ENCODE measurements around the gene TTLL8.

The TTLL8 gene

DNA sequence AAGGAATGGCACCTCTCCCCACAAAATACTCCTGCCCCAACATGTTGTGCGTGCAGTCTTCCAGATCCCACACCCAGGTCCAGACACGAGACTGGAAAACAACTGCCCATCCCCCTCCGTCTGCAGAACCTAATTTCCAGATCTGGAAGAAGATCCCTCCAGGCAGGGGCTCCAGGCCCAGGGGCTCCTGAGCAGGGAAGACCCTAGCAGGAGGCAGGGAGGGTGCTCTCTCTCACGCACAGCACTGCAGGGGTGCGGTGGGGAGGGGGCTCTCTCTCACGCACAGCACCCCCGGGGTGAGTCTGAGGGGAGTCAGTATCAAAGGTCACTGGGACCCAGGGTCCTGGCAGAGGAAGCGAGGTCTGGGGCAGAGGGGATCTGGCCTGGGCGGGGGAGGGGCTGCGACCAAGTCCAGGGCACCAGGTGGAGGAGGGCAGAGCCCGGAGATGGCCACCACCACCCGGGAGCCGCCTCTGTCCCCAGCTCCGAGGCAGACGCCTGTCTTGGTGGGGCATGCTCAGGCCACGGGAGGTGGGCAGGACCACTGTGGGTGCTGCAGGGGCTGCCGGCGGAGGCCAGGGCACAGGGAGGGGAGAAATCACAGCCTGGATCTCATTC is 25.5 kb upstream of the TTLL8 start:
- H3K4me3 ChIP-seq (ENCODE audit: low read depth, low read length) = no peak overlapping the region

DNA sequence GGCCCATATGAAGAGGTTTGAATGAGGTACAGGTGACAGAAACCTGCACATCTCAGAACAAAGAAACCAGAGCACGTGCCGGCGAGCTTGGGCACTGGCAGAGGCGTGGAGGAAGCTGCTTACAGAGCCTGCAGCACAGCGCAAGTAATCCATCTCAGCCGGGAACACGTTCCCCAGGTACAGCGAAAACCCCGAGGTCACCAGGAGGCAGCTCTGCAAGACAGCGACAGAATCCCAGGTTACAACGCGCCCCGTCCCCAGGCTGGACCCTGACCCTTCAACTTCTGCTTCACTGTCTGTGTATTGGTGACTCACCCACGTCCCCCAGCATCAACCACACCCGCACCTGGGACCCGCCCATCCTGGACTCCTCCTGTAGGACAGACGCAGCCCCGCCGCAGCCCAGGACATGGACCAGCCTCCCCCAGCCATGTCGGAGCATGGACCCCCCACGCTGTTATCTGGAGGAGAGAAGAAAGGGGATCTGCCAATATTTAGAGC is 24.9 kb upstream of the TTLL8 start:
- no peak overlapping the region for H3K4me3 ChIP-seq (ENCODE audit: low read depth, low read length)

DNA sequence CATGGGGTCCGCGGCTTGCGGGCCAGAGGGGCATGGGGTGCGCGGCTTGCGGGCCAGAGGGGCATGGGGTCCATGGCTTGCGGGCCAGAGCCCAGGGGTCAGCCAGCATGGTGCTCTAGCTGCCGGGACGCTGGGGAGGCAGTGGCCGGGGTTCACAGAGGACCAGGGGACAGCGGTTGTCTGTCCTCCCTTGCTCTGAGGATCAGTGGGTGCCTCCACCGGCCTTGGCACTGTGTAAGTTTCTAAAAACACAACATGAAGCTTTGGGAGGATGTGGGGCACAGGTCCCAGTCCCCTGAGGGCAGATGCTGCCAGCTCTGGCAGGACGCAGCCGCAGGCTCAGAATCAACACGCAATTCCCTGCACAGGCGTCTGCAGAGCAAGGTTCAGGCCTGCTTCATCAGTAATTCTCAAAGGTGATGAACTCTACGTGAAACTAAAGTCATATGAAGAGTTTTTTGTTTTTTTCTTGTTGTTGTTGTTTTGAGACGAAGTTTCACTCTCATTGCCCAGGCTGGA is 24.2 kb upstream of the TTLL8 start:
- H3K4me3 ChIP-seq (ENCODE audit: low read depth, low read length) = no peak overlapping the region

DNA sequence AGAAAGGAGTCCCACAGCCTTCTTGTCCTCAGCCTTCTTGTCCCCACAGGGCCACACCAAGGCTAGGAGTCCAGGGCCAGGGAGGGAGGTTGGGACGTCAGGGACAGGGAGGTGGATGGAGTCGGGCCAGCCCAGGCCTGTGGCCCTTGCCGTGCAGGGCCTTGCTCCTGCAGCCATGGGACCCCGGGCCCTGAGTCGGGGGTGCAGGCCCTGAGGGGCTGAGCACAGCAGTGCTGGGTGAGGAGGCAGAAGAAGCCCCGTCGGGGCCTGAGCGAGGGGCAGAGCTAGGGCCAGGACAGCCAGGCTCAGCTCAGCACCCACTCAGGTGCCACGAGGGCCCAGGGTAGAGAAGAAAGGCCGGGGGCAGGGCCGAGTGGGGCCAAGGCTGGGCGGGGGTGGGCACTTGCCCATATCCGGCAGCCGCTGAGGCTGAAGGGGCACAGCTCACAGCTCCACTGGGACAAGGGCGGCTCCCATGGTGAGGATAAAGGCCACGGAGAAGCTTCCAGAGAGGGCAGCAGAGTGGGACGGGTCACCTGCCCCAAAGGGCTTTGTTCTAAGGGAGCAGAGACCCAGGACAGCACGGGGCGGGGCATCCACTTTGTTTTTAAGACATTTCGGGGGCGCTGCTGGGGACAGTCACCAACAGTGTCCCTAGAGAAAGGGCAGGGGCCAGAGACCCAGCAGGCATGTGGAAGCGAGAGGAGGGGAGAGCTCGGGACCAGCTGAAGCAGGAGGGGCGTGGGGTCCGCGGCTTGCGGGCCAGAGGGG is 23.5 kb upstream of the TTLL8 start:
- no peak overlapping the region for H3K4me3 ChIP-seq (ENCODE audit: low read depth, low read length)

DNA sequence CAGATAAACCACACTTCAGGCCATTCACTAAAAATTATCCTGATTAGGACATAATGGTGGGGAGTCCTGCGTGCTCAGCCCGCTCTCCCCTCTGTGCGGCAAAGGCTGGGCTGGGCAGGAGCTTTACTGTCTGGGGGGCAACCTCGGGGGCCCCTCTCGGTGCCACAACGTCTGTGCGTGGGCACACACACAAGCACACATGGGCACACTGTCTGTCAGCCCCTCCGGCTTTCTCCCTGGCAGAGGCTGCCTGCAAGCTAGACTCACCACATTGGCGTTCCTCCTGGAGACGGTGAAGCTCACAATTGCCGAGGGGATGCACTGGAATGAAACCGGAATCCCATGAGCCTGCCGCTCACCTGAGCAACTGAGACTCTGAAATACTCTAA is 22.0 kb upstream of the TTLL8 start:
- H3K4me3 ChIP-seq (ENCODE audit: low read depth, low read length) = no peak overlapping the region

DNA sequence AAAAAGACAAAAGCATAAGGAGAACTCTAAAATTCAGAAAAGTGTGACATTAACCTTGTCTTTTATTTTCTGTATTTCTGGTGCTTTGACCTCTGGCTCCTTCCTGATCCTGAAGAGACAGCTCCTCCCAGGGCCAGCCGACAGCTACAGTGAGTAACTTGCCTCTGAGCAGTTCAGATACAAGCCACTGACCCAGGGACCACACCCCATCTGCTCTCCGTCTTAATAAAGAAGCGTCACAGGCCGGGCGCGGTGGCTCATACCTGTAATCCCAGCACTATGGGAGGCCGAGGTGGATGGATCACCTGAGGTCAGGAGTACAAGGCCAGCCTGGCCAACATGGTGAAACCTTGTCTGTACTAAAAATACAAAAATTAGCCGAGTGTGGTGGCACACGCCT is 20.7 kb upstream of the TTLL8 start:
- no peak overlapping the region for H3K4me3 ChIP-seq (ENCODE audit: low read depth, low read length)

DNA sequence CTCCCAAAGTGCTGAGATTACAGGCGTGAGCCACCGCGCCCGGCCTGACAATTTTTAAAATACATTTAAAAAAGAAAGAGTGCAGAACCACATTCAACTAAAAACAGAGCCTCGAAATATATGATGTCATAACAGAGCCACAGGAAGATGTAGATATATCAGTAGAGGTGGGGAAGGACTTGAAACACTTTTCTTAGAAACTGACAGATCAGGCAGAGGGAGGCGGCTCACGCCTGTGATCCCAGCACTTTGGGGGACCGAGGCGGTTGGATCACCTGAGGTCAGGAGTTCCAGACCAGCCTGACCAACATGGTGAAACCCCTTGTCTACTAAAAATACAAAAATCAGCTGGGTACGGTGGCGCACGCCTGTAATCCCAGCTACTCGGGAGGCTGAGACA is 20.1 kb upstream of the TTLL8 start:
- H3K4me3 ChIP-seq (ENCODE audit: low read depth, low read length) = no peak overlapping the region

DNA sequence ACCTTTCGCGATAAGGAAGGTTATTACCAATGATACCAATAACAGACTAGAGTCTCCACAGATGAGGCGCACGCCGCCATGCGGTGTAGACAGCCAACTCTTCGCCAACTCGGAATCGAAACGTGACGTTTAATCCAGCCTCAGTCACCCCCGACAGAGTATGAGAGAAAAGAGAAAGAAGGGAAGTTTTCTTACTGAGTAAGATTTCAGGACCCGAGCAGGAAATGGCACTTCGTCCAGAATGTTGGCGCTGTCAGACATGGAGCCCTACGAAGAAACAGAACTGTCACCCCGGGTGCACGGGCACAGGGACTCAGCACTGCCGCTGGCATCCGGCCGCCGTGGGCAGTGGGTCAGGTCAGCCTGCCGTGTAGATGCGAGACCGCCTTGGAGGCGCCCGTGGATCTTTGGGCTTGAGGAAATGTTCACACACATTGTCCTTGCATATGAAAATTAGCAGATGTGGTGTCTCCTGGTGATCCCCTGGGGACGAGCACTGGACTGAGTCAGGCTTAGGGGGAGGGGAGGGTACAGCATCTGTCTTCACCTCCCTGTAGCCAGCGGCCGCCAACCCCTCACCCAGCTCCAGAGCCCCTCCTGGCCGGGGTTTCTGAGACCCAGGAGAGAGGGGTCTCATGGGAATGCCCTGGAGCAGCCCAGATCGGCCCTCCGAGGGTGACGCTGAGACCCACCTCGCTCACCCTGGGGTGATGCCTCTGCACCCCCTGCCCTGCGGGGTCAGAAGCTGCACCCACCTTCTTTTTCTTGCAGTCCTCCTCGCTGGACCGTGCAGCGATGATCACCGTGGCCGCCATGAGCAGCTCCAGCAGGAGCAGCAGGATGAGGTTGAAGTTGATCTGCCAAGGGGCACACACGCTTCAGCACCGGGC is 18.8 kb upstream of the TTLL8 start:
- H3K4me3 ChIP-seq (ENCODE audit: low read depth, low read length) = no peak overlapping the region

DNA sequence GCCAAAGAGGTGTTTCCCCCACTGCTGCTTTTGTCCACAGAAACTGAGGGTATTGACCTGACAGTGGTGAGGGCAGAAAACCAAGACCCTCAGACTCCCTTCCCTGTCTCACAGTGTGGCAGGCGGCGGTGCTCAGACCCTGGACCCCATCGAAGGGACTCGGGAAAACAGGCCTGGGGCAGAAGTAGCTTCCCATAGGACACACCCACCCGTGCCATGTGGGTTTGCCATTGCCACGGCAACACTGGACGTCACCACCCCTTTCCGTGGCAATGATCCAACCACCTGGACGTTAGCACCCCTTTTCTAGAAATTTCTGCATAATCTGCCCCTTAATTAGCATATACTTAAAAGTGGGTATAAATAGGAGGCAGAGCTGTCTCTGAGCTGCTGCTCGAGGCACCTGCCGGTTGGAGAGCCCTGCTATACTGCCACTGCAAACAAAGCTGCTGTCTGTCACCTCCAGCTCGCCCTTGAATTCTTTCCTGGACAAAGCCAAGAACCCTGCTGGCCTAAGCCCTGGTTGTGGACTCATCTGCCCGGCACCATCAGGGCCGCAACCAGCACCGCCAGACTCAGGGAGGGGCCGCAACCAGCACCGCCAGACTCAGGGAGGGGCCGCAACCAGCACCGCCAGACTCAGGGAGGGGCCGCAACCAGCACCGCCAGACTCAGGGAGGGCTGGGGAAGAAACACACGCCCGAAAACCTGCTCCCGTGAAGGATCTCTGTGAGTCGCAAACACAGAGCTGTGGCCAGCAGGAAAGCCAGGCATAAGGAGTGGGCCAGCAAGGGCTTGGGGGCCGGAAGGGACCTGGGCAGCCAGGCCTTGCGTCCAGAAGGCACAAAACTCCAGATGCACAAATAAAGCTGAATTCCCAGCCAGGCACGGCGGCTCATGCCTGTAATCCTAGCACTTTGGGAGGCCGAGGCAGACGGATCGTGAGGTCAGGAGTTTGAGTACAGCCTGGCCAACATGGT is 16.7 kb upstream of the TTLL8 start:
- H3K4me3 ChIP-seq (ENCODE audit: low read depth, low read length) = no peak overlapping the region

DNA sequence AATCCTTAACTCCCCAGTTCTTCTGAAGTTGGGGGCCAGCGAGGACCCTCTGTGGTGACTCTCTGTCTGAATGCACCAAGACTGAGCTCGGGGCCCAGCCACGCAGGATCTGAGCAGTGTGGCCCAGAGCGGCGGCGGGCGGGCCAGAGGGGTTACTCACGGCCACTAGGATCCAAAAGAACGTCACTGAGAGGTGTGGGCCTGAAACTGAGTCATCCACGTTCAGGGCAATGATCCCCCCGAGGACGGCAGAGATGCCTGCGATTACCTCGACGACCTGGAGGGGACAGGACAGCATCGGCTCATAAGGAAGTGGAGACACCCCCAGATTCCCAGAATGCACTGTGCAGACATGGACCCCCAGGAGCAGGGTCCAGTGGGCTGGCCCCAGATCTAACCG is 16.0 kb upstream of the TTLL8 start:
- no peak overlapping the region for H3K4me3 ChIP-seq (ENCODE audit: low read depth, low read length)

DNA sequence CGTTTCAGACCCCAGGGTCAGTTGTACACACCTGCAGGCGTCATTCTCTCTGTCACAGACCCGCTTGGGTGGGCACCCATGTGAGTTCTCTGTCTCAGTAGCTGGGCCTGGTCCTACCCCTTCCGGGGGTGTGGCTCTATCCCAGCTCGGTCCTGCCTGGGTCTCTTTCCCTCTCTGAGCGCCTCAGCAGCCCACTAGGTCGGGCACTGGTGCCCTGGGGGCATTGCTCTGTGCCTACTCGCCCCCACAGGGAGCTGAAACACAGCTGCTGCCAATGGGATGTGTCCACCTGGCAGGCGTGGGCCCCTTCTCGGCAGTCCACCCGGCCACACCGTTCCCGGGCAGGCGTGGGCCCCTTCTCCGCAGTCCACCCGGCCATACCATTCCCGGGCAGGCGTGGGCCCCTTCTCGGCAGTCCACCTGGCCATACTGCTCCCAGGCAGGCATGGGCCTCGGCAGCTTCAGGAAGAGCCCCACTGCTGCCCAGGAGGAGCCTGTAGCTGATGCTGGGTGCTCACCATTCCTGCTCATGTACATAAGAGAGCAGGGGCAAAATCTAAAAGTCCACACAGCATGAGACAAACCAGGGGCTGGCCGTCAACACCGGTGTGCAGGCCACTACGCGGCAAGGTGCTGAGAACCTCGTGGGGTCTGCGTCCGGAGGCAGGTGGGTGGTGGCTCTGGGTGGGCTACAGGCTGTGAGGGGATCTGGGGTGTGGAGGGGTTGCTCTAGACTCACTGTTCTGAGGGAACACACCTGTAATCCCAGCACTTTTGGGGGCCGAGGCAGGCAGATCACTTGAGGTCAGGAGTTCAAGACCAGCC is 14.8 kb upstream of the TTLL8 start:
- no peak overlapping the region for H3K4me3 ChIP-seq (ENCODE audit: low read depth, low read length)

DNA sequence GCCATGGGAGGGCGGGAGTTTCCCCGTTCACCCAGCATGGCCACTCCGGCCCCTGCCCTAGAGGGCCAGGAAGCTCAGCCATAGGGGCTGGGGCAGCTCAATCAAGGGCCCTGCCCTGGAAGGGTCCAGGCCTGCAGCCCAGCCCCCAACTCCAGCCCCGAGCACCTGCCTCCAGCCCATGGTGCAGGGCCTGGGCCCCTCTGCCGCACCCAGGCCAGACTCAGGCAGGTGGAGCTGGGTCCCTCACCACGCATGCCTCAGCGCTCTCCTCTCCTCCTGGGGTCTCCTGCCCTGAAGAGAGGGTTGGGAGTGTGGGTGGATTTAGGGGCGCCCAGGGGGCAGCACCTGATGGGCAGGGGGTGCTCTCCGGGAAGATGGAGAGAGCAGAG is 14.1 kb upstream of the TTLL8 start:
- H3K4me3 ChIP-seq (ENCODE audit: low read depth, low read length) = no peak overlapping the region

DNA sequence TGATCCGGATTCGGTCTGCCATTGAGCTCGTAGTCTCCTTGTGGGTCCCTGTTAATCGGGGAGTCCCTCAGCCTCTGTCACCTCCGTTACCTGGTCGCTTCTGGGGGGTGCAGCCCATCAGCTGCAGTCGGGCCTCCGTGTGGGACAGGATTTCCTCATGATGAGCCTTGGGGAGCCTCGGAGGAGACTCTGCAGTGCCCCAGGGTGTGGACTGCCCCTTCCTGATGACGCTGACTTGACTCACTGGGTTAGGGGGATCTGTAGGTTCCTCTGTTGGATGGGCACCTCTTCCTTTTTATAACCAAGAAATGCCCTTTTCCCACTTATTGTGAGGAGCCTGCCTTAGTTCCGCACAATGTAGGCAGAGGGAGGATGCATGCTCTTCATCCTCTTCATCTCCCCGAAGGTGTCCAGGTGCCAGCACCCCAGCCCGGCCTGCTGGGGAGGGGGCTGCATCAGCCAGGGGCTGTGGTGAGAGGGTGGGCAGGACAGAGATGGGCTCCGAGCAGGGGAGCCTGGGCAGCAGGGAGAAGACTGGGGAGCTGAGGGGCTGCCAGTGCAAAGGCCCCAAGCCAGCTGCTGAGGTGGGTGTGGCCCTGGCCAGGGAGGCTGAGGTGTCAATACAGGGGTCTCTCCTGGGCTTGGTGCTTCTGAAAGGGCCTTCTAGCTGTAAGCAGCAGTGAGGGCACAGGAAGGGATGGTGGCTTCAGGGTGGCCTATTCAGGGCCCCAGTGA is 13.5 kb upstream of the TTLL8 start:
- H3K4me3 ChIP-seq (ENCODE audit: low read depth, low read length) = no peak overlapping the region

DNA sequence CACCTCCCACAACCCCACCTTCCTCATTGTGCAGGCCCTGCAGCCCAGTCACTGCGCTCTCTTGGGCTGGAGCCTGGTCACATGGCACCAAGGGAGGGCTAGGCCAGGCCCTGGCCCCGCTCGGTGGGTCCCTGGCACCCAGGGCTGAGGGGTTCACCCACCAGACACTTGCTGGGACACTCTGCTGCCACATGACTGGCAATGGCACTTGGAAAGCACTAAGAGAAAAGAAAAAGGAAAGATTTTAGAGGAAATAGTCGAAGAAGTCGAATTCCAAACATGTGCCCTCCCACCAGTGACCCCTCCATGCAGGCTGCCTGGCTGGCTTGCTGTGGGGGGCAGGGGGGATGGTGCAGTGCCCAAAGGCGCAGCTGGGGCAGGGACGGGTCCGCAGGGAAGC is 12.3 kb upstream of the TTLL8 start:
- H3K4me3 ChIP-seq (ENCODE audit: low read depth, low read length) = no peak overlapping the region

DNA sequence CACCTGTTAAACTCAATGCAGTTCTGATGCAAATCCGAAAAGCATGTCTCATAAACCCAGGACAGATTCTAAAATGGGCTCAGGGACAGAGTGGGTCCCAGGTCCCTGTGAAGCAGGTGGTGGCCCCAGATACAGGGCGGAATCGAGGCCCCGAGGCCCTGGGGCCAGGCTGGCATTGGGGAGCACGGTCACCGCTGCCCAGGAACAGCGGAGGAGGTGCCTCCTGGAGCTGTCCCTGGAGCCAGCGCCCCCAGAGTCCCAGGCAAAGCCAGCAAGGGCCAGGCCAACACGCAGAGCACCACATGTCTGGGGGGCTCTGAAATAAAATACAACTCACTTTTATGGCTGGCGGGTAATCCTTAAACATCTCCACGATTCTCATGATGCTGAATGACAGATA is 10.0 kb upstream of the TTLL8 start:
- no peak overlapping the region for H3K4me3 ChIP-seq (ENCODE audit: low read depth, low read length)

DNA sequence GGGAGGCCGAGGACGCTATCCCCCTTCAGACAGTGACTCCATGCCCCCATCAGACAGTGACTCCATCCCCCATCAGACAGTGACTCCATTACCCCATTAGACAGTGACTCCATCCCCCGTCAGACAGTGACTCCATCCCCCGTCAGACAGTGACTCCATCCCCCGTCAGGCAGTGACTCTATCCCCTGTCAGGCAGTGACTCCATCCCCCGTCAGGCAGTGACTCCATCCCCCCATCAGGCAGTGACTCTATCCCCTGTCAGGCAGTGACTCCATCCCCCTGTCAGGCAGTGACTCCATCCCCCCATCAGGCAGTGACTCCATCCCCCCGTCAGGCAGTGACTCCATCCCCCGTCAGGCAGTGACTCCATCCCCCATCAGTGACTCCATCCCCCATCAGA is 9.1 kb upstream of the TTLL8 start:
- H3K4me3 ChIP-seq (ENCODE audit: low read depth, low read length) = no peak overlapping the region

DNA sequence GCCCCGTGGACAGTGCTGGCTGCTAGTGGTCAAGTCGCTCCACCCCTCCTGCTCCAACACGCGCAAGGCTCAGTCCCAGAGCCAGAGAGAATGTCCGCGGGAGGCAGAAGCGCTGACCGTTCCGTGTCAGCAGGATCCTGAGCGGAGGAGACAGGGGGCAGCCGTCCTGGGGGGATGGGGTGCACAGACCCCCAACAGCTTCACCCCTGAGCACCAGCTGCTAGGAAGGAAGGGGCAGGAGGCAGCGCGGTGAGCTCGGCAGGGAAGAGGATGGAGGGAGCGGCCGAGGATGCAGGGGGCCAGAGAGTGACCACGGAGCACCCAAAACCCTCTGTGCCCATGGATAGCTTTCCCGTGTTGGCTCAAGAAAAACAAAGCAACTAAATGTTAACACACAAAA is 6.4 kb upstream of the TTLL8 start:
- no peak overlapping the region for H3K4me3 ChIP-seq (ENCODE audit: low read depth, low read length)

DNA sequence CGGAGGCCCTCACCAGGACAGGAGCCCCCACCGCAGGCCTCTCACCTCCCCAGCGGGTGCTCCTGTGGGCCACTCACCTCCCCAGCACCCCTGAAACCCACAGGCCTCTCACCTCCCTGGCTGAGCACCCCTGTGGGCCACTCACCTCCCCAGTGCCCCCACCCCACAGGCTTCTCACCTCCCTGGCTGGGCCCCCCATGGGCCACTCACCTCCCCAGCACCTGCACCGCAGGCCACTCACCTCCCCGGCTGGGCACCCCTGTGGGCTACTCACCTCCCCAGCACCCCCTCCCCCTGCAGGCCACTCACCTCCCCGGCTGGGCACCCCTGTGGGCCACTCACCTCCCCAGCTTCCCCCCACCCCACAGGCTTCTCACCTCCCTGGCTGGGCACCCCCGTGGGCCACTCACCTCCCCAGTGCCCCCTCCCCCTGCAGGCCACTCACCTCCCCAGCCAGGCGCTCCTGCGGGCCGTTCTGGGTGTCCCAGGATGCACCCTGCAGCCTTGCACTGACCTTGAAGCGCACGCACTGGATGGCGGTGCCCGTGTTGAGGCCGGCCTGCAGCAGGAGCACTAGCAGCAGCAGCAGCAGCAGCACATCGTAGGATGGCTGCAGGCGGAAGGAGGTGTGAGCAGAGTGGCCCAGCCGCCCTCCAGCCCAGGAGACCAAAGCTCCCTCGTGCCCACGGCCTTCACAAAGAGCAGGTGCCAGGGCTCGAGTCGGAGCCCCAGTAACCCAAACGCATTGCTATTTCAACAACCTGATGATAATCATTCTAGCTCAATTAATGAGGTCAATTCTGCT is 5.7 kb upstream of the TTLL8 start:
- no peak overlapping the region for H3K4me3 ChIP-seq (ENCODE audit: low read depth, low read length)
